ENCODE data around the gene FCSK.
"Not testable (repeated sequence)": the region's sequence is repeated elsewhere in the genome, so short reads cannot be mapped to it uniquely, and the experiment has no call there.

FCSK gene
- 58.7 to 61.7 reads per million in 2 donors for total RNA-seq

GRCh38 chr16:70454222-70455034 lies at the start of gene FCSK:
FCSK (plus strand) TSS chr16:70454595; CDS start chr16:70463191, 8,596 bp downstream.
- DNase-seq = peak; percentile 43

- not testable (repeated sequence) for DNase-seq
Observed at GRCh38 chr16:70406104-70406503, 48.3 kb upstream of the FCSK start.

GRCh38 chr16:70407811-70408274 lies 46.6 kb upstream of the FCSK start:
- DNase-seq = no peak

- no peak for DNase-seq
Observed at GRCh38 chr16:70410734-70411133, 43.7 kb upstream of the FCSK start.

- DNase-seq = no peak
Observed at GRCh38 chr16:70412385-70412784, 42.0 kb upstream of the FCSK start.

- DNase-seq = not testable (repeated sequence)
Observed at GRCh38 chr16:70413572-70413971, 40.8 kb upstream of the FCSK start.

- no peak for DNase-seq
Observed at GRCh38 chr16:70416748-70417616, 37.4 kb upstream of the FCSK start.

- DNase-seq = no peak
Observed at GRCh38 chr16:70417661-70418060, 36.7 kb upstream of the FCSK start.

GRCh38 chr16:70418274-70418992 lies 36.0 kb upstream of the FCSK start:
- no peak for DNase-seq

GRCh38 chr16:70418993-70419318 lies 35.4 kb upstream of the FCSK start:
- DNase-seq = no peak

- no peak for DNase-seq
Observed at GRCh38 chr16:70419384-70420327, 34.7 kb upstream of the FCSK start.

- no peak for DNase-seq
Observed at GRCh38 chr16:70421014-70421413, 33.4 kb upstream of the FCSK start.

- no peak for DNase-seq
Observed at GRCh38 chr16:70421473-70422311, 32.7 kb upstream of the FCSK start.

- no peak for DNase-seq
Observed at GRCh38 chr16:70422543-70422942, 31.9 kb upstream of the FCSK start.

- no peak for DNase-seq
Observed at GRCh38 chr16:70427786-70428177, 26.6 kb upstream of the FCSK start.

GRCh38 chr16:70428178-70428998 lies 26.0 kb upstream of the FCSK start:
- no peak for DNase-seq

- DNase-seq = no peak
Observed at GRCh38 chr16:70429888-70430666, 24.3 kb upstream of the FCSK start.

GRCh38 chr16:70430667-70431536 lies 23.5 kb upstream of the FCSK start:
- DNase-seq = no peak
